ENCODE measurements around the gene SPEN. TPM values are rescaled to one million over a fixed set of nuclear protein-coding genes. Genes with fewer than 3 reads are reported as not detected.

Gene SPEN
- total and polyA plus RNA-seq, 10 of the 15 experiments (the other 5 are each of a cell fraction or from before 2014, with no cell fraction given) = 5.2 to 58.7 (median 20.1) TPM

DNA sequence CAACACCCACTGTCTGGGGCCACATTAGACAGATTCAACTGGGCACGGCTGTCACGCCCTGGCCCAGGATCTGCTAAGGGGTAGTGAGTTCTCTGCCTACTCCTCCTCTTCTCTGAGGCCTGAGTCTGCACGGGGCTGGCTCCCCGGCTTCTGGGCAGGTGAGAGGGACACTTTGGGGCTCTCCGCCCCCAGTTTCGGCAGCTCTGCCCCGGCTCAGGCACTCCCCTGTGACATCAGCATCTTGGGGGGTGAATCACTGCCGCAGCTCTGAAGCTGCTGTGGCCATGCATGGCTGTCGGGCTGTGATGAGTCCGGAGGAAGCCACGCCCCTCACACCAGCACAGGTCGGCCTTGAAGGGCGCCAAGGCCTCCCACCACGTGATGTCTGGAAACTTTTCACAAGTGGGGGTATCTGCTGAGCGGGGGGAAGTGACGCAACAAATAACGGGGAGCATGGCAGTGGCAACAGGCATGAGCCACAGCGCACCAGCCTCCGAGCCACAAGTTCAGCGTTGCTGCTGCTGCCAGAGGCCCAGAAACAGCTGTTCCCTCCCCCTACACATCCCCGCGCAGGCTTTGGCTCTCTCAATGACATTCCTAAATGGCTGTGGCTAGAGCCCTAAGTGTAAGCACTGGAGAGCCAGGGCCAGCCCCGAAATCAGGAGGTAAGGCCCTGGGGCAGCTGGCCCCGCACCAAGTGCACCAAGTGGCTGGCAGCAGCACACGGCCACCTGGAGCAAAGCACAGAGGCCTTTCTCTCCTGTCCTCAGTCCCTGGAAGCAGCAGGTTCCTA lies 102.1 kb downstream of the SPEN start (continued):
- TF ChIP-seq, protein P1, sequence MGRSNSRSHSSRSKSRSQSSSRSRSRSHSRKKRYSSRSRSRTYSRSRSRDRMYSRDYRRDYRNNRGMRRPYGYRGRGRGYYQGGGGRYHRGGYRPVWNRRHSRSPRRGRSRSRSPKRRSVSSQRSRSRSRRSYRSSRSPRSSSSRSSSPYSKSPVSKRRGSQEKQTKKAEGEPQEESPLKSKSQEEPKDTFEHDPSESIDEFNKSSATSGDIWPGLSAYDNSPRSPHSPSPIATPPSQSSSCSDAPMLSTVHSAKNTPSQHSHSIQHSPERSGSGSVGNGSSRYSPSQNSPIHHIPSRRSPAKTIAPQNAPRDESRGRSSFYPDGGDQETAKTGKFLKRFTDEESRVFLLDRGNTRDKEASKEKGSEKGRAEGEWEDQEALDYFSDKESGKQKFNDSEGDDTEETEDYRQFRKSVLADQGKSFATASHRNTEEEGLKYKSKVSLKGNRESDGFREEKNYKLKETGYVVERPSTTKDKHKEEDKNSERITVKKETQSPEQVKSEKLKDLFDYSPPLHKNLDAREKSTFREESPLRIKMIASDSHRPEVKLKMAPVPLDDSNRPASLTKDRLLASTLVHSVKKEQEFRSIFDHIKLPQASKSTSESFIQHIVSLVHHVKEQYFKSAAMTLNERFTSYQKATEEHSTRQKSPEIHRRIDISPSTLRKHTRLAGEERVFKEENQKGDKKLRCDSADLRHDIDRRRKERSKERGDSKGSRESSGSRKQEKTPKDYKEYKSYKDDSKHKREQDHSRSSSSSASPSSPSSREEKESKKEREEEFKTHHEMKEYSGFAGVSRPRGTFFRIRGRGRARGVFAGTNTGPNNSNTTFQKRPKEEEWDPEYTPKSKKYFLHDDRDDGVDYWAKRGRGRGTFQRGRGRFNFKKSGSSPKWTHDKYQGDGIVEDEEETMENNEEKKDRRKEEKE (IDR thresholded peaks at IDR 0.05) = no peak
- TF ChIP-seq NFIC (IDR thresholded peaks at IDR 0.05; ENCODE audit: low read depth, low read length) (no peak), KAT2A (conservative IDR thresholded peaks at IDR 0.05; ENCODE audit: control insufficient read depth, low read depth, low read length) (no peak), TAF1 (IDR thresholded peaks at IDR 0.05; ENCODE audit: borderline replicate concordance, low read depth, low read length) (no peak), NR2F1 (conservative IDR thresholded peaks at IDR 0.05) (peak; percentile 15; the same call in 1 of the 2 replicates), RAD51 (IDR thresholded peaks at IDR 0.05) (peak; percentile 90), HDGF (IDR thresholded peaks at IDR 0.05) (peak; percentile 39; the same call in 1 of the 2 replicates), SIX5 (IDR thresholded peaks at IDR 0.05; ENCODE audit: low read depth, low read length, severe bottlenecking) (no peak), NBN (IDR thresholded peaks at IDR 0.05) (0 out of 2 replicates have a peak, but pooled peaks have one; percentile 23), NRF1 (conservative IDR thresholded peaks at IDR 0.05; ENCODE audit: low read depth, low read length) (no peak), SREBF2 (IDR thresholded peaks at IDR 0.05; ENCODE audit: low read length) (no peak), NFYA (IDR thresholded peaks at IDR 0.05; ENCODE audit: borderline replicate concordance, low read depth, low read length) (no peak), SPI1 (IDR thresholded peaks at IDR 0.05; ENCODE audit: borderline replicate concordance, insufficient read depth, low read depth, low read length) (peak; percentile 46; the same call in 1 of the 2 replicates), ZZZ3 (IDR thresholded peaks at IDR 0.05; ENCODE audit: control insufficient read depth, insufficient read length, low read depth) (no peak), POLR2AphosphoS5 (IDR thresholded peaks at IDR 0.05; ENCODE audit: low read length) (peak; percentile 54; the same call in 1 of the 2 replicates)
- TF ChIP-seq, protein P2, sequence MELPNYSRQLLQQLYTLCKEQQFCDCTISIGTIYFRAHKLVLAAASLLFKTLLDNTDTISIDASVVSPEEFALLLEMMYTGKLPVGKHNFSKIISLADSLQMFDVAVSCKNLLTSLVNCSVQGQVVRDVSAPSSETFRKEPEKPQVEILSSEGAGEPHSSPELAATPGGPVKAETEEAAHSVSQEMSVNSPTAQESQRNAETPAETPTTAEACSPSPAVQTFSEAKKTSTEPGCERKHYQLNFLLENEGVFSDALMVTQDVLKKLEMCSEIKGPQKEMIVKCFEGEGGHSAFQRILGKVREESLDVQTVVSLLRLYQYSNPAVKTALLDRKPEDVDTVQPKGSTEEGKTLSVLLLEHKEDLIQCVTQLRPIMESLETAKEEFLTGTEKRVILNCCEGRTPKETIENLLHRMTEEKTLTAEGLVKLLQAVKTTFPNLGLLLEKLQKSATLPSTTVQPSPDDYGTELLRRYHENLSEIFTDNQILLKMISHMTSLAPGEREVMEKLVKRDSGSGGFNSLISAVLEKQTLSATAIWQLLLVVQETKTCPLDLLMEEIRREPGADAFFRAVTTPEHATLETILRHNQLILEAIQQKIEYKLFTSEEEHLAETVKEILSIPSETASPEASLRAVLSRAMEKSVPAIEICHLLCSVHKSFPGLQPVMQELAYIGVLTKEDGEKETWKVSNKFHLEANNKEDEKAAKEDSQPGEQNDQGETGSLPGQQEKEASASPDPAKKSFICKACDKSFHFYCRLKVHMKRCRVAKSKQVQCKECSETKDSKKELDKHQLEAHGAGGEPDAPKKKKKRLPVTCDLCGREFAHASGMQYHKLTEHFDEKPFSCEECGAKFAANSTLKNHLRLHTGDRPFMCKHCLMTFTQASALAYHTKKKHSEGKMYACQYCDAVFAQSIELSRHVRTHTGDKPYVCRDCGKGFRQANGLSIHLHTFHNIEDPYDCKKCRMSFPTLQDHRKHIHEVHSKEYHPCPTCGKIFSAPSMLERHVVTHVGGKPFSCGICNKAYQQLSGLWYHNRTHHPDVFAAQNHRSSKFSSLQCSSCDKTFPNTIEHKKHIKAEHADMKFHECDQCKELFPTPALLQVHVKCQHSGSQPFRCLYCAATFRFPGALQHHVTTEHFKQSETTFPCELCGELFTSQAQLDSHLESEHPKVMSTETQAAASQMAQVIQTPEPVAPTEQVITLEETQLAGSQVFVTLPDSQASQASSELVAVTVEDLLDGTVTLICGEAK (IDR thresholded peaks at IDR 0.05; ENCODE audit: borderline replicate concordance) = no peak
- TF ChIP-seq, protein P3, sequence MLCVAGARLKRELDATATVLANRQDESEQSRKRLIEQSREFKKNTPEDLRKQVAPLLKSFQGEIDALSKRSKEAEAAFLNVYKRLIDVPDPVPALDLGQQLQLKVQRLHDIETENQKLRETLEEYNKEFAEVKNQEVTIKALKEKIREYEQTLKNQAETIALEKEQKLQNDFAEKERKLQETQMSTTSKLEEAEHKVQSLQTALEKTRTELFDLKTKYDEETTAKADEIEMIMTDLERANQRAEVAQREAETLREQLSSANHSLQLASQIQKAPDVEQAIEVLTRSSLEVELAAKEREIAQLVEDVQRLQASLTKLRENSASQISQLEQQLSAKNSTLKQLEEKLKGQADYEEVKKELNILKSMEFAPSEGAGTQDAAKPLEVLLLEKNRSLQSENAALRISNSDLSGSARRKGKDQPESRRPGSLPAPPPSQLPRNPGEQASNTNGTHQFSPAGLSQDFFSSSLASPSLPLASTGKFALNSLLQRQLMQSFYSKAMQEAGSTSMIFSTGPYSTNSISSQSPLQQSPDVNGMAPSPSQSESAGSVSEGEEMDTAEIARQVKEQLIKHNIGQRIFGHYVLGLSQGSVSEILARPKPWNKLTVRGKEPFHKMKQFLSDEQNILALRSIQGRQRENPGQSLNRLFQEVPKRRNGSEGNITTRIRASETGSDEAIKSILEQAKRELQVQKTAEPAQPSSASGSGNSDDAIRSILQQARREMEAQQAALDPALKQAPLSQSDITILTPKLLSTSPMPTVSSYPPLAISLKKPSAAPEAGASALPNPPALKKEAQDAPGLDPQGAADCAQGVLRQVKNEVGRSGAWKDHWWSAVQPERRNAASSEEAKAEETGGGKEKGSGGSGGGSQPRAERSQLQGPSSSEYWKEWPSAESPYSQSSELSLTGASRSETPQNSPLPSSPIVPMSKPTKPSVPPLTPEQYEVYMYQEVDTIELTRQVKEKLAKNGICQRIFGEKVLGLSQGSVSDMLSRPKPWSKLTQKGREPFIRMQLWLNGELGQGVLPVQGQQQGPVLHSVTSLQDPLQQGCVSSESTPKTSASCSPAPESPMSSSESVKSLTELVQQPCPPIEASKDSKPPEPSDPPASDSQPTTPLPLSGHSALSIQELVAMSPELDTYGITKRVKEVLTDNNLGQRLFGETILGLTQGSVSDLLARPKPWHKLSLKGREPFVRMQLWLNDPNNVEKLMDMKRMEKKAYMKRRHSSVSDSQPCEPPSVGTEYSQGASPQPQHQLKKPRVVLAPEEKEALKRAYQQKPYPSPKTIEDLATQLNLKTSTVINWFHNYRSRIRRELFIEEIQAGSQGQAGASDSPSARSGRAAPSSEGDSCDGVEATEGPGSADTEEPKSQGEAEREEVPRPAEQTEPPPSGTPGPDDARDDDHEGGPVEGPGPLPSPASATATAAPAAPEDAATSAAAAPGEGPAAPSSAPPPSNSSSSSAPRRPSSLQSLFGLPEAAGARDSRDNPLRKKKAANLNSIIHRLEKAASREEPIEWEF (IDR thresholded peaks at IDR 0.05; ENCODE audit: insufficient replicate concordance, low read depth, low read length) = no peak
